ENCODE measurements around the gene SSBP4. TPM values are rescaled to one million over a fixed set of nuclear protein-coding genes. Genes with fewer than 3 reads are reported as not detected.
A peak's percentile ranks its signal among the peaks of the same experiment; 100 is the strongest.

The SSBP4 gene
- total and polyA plus RNA-seq, 4 donors: 31.7 to 95.3 (median 72.4) TPM

DNA sequence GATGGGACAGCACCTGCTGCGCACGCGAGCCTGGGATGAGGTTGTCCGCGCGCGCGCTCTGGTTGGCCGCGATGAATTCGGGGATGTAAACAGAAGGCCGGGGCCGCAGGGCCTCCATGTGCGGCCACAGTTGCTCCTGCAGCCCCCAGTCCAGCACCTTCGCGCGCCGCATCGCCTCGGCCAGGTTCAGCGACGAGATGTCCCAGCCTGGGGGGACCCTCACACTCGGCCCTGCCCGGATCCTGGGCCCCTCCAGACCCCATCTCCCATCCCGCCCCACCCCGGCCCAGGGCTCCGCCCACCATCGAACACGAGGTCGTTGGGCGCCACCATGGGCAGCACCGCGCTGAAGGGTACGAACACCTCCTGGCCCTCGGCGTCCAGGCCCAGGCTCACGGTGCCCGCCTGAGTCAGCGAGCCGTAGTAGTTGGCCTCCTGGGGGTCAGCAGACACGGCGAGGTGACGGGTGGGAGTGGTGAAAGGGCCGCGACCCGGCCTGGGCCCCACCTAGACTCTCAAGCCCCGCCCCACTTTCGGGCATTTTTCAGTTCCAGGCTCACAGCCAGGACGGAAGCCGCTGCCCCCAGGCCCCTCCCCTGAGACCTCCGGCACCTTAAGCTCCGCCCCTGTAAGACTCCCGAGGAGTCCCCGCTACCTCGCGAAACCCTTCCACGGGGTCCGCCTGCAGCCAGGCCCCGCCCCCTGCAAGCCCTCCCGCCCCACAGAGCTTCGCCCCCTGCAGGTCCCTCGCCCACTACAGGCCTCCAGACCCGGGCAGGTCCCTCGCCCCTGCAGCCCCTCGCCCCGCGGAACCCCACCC is 17.7 kb downstream of the SSBP4 start:
- DNase-seq: peak; percentile 88 to 93 (median 92)
- TF ChIP-seq, protein P1, sequence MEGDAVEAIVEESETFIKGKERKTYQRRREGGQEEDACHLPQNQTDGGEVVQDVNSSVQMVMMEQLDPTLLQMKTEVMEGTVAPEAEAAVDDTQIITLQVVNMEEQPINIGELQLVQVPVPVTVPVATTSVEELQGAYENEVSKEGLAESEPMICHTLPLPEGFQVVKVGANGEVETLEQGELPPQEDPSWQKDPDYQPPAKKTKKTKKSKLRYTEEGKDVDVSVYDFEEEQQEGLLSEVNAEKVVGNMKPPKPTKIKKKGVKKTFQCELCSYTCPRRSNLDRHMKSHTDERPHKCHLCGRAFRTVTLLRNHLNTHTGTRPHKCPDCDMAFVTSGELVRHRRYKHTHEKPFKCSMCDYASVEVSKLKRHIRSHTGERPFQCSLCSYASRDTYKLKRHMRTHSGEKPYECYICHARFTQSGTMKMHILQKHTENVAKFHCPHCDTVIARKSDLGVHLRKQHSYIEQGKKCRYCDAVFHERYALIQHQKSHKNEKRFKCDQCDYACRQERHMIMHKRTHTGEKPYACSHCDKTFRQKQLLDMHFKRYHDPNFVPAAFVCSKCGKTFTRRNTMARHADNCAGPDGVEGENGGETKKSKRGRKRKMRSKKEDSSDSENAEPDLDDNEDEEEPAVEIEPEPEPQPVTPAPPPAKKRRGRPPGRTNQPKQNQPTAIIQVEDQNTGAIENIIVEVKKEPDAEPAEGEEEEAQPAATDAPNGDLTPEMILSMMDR (IDR thresholded peaks at IDR 0.05; ENCODE audit: control extremely low read depth, extremely low read depth): no peak
- Histone ChIP-seq H3K9me3 (ENCODE audit: control insufficient read depth in 4 of 4, insufficient read depth in 3 of 4, low read length in 3 of 4) (no peaks in the 10 kb centered on the region), H3K27me3 (ENCODE audit: control insufficient read depth in 3 of 3, insufficient read depth in 3 of 3, low read length in 2 of 3) (no peaks in the 10 kb centered on the region), H3K36me3 (ENCODE audit: control insufficient read depth in 4 of 4, insufficient read depth in 4 of 4, low read length in 4 of 4) (peaks cover 0 to 4% (median 0%) of the 10 kb centered on the region in 4 donors), H3K27ac (ENCODE audit: low read depth in 1 of 2, low read length in 1 of 2) (peak overlapping the region in 1 of 2 donors; percentile 12), H3K4me1 (ENCODE audit: control insufficient read depth in 5 of 5, insufficient read depth in 5 of 5, low read length in 5 of 5) (peaks cover 0 to 40% (median 18%) of the 10 kb centered on the region in 5 donors), H3K9ac (ENCODE audit: insufficient read depth in 1 of 2, low read length in 2 of 2) (no peak overlapping the region), H3K4me3 (peak overlapping the region; percentile 37)
- 8 to 21% methylated on average over 45 to 67 of the region's 67 CpGs for WGBS, 2 donors
- ATAC-seq (ENCODE audit: insufficient read depth, low FRiP score): peak; percentile 36

DNA sequence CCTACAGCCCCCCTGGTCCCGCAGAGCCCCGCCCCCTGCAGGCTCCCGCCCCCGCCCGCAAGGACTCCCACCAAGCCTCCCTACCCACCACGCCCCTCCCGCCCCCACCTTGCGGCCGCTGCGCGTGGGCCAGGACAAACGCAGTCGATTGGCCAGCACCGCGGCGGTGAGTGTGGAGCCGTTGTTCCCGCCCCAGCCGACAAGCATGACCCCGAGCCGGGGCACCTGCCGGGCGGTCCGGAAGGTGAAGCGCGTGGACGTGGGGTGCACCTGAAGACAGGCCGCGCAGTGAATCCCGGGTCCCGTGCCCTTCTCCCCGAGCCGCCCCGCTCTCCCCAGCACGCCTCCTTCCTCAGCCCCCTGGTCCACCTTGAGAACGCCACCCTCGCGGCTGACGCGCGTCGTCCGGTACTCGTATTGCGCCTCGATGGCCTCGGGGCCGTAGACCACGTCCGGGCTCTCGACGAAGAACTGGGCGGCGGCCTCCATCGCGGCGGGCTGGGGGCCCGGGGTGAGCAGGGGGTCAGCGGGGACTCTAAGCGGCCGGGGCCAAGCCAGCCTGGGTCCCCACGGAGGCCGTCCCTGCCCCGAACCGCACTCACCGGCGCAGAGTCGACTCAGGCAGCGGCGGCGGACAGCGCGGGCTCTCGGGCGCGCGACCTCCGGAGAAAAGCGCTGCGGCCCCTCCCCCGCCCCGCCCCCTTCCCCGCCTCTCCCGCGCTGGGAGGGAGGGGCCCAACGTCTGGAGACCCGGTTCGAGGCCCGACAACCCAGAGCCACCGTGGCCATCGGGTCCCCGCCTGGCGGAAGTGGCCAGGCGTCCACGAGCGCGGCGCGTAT is 18.5 kb downstream of the SSBP4 start, which contains the start of gene ISYNA1:
TSS of gene ISYNA1 (minus strand) at position 643 of the 840 bp plus-strand sequence. CDS start at position 489, 154 bp downstream.
- Histone ChIP-seq H3K9ac (ENCODE audit: insufficient read depth in 1 of 2, low read length in 2 of 2) (peak within 1 kb of the TSS in 1 of 2 donors; percentile 49), H3K4me1 (ENCODE audit: control insufficient read depth in 5 of 5, insufficient read depth in 5 of 5, low read length in 5 of 5) (peaks cover 0 to 33% (median 18%) of the 10 kb centered on the region in 5 donors)
- TF ChIP-seq, protein P1 (IDR thresholded peaks at IDR 0.05; ENCODE audit: control extremely low read depth, extremely low read depth): no peak

DNA sequence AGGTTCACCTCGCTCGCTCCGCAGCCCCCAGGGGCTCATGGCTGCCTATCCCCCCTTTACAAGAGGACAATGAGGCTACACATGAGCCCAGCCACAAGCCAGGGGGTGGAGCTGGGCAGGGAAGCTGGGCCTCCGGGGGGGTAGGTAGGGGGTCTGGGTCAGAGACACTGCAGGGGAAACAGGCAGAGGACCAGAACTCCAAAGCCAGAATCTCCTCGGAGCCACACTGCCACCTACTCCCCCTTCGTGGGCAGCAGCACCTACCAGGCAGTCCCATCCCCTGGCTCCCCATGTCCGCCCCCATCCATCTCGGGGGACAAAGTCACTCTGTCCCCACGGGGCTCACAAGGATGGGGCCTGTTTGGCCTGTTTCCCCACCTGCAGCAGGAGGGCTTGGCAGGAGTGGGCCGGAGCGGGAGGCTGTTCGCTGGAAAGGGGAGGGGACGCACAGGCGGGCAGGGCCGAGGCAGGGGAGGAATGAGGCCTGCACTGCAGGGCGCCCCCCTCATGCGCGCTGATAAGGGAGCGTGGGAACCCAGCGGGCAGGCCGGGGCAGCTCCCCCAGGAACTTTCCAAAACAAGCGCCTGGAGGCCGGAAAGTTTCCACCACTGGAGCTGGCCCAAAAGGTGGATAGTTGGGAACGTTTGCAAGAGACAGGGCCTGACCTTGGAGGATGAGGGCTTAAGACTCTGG is 19.3 kb downstream of the SSBP4 start:
- H3K9me3 ChIP-seq (ENCODE audit: control insufficient read depth in 4 of 4, insufficient read depth in 3 of 4, low read length in 3 of 4): no peaks in the 10 kb centered on the region
- TF ChIP-seq, protein P1 (IDR thresholded peaks at IDR 0.05; ENCODE audit: control extremely low read depth, extremely low read depth): no peak
- H3K27me3 ChIP-seq (ENCODE audit: control insufficient read depth in 3 of 3, insufficient read depth in 3 of 3, low read length in 2 of 3): no peaks in the 10 kb centered on the region
- 28 to 37% methylated on average over 21 to 24 of the region's 24 CpGs for WGBS, 2 donors
- peaks cover 0 to 8% (median 0%) of the 10 kb centered on the region in 4 donors for H3K36me3 ChIP-seq (ENCODE audit: control insufficient read depth in 4 of 4, insufficient read depth in 4 of 4, low read length in 4 of 4)
- ATAC-seq (ENCODE audit: insufficient read depth, low FRiP score): no peak
- H3K4me1 ChIP-seq (ENCODE audit: control insufficient read depth in 5 of 5, insufficient read depth in 5 of 5, low read length in 5 of 5): peaks cover 0 to 27% (median 18%) of the 10 kb centered on the region in 5 donors
- DNase-seq: peak; percentile 52 to 76 (median 63)
- no peak overlapping the region for H3K4me3 ChIP-seq
- peak overlapping the region in 1 of 2 donors; percentile 49 for H3K9ac ChIP-seq (ENCODE audit: insufficient read depth in 1 of 2, low read length in 2 of 2)
- no peak overlapping the region for H3K27ac ChIP-seq (ENCODE audit: low read depth in 1 of 2, low read length in 1 of 2)

More for the DNA sequence above, 18.5 kb downstream of the SSBP4 start, which contains the start of gene ISYNA1:
- peak within 1 kb of the TSS in 1 of 2 donors; percentile 18 for H3K27ac ChIP-seq (ENCODE audit: low read depth in 1 of 2, low read length in 1 of 2)
- no peaks in the 10 kb centered on the region for H3K27me3 ChIP-seq (ENCODE audit: control insufficient read depth in 3 of 3, insufficient read depth in 3 of 3, low read length in 2 of 3)
- peak; percentile 19 for ATAC-seq (ENCODE audit: insufficient read depth, low FRiP score)
- peaks cover 0 to 4% (median 0%) of the 10 kb centered on the region in 4 donors for H3K36me3 ChIP-seq (ENCODE audit: control insufficient read depth in 4 of 4, insufficient read depth in 4 of 4, low read length in 4 of 4)
- H3K9me3 ChIP-seq (ENCODE audit: control insufficient read depth in 4 of 4, insufficient read depth in 3 of 4, low read length in 3 of 4): no peaks in the 10 kb centered on the region
- H3K4me3 ChIP-seq: peak within 1 kb of the TSS; percentile 41
- DNase-seq: peak; percentile 59 to 74 (median 66)
- WGBS, 2 donors: 1% methylated on average over 83 to 98 of the region's 99 CpGs
